Cardiac fibroblast (primary cell): ENCODE results near the gene FBXO11.

Experiments used
- DNase-seq, 2 donors: peaks; one replicate each; pipeline versions ENCODE4 v3.0.0 to v3.0.0-alpha.2; 2010; ENCODE audit warnings: low read depth in 2 of 2
- H3K4me3 ChIP-seq, 2 donors: replicated peaks in 1 of 2; 1 replicate in 1 of 2; 2 replicates in 1 of 2; pipeline ENCODE4 v1.5.1; 2011; ENCODE audit warnings: low read depth in 2 of 2, low read length in 2 of 2, mild to moderate bottlenecking in 2 of 2, moderate library complexity in 1 of 2
- TF ChIP-seq, protein P1 (sequence below): IDR thresholded peaks from one replicate; pipeline ENCODE4 v1.5.1; 2011; ENCODE audit warnings: low read depth, mild to moderate bottlenecking, low read length, inconsistent platforms

FBXO11 gene

DNA sequence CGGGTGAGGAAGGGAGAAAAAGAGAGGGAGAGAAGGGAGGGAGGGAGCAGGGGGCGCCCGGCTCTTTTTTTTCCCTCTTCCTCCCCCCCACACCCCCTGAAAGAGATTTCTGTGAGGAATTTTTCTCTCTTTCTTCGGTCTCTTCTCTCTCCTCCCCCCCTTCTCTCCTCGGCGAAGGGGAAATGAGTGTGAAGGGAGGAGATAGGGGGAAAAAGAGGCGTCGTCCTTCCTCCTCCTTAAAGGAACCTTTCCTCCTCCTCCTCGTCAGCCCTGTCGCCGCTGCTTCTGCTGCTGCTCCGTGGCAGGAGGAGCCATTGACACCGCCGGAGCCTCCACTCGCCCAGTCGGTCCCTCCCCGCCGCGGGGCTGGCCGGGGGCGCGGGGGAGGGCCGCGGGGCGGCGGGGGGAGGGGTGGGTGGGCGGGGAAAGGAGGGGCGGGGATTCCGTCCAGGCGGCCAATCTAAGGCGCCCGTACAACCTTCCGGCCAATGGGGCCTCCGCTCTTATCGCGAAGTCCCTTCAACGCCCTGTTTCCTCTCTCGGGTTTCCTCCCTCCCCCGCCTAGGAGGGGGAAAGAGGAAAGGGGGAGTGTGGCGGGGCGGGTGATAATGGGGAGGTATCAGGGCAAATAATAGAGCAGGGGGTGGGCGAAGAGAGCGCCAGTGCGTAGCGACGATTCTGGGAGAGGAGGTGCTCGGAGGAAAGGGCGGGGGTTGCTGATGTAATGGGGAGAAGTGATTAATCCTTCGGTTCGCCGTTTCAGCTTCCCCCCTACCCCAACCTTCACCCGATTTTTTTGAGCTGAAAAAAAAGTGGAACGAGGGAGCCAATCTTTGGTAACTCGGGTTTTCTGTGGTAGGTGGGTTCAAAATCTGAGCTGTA, at the start of gene FBXO11:
FBXO11 (minus strand) TSS at position 342 of the 882 bp plus-strand sequence. CDS start 778 bp downstream, outside the sequence.
- DNase-seq, result peak; percentile 99 to 100
- peak within 1 kb of the TSS; percentile 85 to 87 for H3K4me3 ChIP-seq
- TF ChIP-seq, protein P1, sequence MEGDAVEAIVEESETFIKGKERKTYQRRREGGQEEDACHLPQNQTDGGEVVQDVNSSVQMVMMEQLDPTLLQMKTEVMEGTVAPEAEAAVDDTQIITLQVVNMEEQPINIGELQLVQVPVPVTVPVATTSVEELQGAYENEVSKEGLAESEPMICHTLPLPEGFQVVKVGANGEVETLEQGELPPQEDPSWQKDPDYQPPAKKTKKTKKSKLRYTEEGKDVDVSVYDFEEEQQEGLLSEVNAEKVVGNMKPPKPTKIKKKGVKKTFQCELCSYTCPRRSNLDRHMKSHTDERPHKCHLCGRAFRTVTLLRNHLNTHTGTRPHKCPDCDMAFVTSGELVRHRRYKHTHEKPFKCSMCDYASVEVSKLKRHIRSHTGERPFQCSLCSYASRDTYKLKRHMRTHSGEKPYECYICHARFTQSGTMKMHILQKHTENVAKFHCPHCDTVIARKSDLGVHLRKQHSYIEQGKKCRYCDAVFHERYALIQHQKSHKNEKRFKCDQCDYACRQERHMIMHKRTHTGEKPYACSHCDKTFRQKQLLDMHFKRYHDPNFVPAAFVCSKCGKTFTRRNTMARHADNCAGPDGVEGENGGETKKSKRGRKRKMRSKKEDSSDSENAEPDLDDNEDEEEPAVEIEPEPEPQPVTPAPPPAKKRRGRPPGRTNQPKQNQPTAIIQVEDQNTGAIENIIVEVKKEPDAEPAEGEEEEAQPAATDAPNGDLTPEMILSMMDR, result peak; percentile 65

DNA sequence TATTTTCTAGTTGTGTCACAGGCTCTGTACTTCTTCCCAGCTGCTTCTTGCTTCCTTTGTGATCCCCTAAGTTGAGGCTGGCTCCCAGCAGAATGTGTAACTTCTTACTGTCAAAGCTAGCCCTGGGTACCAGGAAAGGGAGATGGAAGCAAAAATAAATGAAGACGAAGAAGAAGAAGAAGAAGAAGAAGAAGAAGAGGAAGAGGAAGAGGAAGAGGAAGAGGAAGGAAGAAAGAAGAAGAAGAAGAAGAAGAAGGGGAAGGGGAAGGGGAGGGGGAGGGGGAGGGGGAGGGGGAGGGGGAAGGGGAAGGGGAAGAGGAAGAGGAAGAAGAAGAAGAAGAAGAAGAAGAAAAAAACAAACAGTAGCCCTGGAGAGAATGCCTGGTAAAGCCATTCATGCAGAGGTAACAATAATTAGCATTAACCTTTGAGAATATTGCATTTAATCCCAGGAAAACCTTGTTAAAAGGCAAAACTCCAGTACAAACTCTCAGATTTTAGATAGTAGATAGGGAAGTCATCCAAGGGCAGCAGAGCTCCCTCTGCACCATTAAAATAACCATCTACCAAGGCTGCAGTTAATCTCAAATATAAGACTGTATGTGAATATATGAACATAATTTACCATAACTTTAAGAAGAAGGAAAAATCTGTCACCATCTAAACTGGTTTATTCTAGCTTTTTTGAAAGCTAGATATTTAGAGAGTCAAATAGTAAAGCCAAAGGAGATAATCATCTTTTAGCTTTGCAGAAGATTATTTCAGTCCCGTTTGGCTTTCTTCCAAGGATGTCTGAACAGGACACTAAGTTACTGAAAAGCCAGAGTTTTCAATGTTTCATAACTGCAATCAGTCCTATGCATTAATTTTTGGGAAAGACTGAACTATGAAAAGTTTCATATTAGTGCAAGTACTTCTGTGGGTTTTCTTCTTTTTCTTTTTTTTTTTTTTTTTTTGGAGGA, 44.3 kb upstream of the FBXO11 start:
- TF ChIP-seq, protein P1, result no peak
- peak; percentile 3 to 13 for DNase-seq
- no peak overlapping the region for H3K4me3 ChIP-seq

- peak in 1 of 2 donors; percentile 16 for DNase-seq
- no peak overlapping the region for H3K4me3 ChIP-seq
- TF ChIP-seq, protein P1, result no peak
These were observed 40.3 kb upstream of the FBXO11 start for GRCh38 chr2:47946593-47946992.

DNA sequence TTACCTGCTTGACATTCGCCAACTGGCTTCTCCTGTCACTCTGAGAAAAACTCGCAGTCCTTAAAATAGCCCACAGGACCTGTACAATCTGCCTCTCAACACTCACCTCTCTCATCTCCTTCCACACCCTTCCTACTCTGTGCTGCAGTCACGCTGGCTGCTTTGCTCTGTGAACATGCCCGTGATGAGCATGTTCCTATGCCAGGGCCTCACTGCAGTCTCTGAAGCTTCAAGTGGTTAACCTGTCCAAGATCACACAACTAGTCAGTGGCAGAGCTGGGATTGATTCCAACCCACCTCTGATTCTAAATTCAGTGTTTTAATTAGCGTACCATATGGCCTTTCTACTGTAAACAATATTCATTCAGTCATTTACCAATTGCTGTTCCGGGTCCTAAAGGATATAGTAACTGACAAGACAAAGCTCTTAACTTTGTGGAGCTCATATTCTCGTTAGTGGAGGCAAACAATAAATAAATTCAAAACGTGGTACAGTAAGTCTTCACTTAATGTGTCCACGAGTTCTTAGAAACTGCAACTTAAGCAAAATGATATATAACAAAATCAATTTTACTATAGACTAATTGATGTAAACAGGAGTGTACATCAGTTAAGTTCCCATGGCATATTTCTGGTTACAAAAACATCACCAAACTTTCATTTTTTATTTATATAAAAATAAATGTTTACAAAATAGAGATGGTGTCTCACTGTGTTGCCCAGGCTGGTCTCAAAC, 38.9 kb upstream of the FBXO11 start:
- DNase-seq, result no peak
- no peak overlapping the region for H3K4me3 ChIP-seq
- TF ChIP-seq, protein P1, result no peak

GRCh38 chr2:47941936-47942335, 35.6 kb upstream of the FBXO11 start:
- H3K4me3 ChIP-seq, result no peak overlapping the region
- TF ChIP-seq, protein P1, result no peak
- DNase-seq, result no peak

DNA sequence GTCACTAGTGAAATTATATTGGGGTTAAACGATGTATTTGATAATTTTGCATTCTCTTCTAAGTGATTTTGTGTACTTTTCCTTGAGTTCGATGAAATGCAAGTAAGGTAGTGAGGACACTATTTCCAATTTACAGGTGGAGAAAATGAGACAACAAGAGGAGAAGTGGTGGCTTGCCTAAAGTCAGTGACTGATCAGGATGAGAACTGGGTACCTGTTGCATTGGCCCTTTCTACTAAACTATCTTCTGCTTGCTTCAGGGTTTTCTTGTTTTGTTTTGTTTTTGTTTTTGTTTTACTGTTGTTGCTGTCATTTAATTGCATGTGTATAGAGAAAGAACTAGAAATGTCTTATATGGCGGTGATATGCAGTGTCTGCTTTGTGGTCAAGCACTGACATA, 31.4 kb upstream of the FBXO11 start:
- TF ChIP-seq, protein P1, result no peak
- no peak for DNase-seq
- no peak overlapping the region for H3K4me3 ChIP-seq
